ENCODE data around the gene LAMA5.

The LAMA5 gene

GRCh38 chr20:62403331-62403730 is 36.2 kb upstream of the LAMA5 start:
- DNase-seq, result no peak

DNA sequence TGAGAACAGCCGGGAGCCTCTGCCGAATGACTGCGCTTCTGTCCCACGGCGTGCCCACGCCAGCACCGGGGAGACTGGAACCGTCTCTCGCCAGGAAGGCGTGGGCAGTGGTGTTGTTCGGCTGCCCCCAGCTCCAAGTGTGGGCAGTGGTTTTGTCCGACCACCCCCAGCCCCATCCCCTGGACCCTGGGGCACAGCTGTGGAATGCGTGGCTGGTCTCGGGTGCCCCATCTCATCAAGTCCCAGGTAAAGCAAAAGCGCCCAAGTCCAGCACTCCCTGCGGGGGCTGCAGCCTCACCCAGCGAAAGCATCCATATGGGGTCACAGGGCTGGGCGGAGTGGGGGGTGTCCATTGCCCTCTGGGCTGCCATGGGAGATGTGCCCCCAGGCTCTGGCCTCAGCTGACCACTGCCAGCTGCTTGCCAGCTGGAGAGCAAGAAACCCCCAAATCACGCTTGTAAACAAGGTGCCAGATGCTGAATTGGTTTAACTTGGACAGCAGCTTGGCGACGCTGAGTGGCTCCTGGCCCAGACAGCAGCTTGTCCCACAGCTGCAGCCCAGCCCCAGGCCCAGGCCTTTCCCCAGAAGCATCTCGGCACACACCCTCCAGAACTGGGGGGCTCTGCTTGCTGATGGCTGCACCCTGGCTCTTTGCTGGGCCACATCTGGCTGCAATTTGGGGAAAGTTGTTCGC is 35.5 kb upstream of the LAMA5 start:
- no peak for DNase-seq

DNA sequence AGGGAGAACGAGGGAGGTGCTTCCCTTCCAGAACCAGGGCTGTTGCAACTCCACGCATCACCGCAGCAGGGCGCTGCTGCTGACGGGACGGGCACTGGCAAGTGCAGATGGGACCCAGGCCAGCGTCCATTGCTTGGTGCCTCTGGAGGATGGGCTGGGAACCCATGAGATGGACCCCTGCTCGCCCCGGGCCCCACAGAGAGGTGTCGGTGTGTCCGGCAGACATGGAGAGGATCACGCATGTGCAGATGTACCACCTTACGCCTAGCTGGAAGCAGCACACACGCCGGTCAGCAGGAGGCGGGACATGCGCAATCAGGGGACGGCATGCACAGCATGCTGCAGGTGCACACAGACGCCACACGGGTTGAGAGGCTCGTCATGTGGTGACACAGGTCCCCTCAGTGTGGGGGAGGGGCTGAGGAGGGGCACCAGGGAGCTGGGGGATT is 34.2 kb upstream of the LAMA5 start:
- no peak for DNase-seq

- no peak for DNase-seq
These were observed 33.4 kb upstream of the LAMA5 start for GRCh38 chr20:62400541-62400940.

GRCh38 chr20:62400021-62400420 is 32.9 kb upstream of the LAMA5 start:
- DNase-seq, result no peak

GRCh38 chr20:62398120-62398821 is 31.2 kb upstream of the LAMA5 start:
- no peak for DNase-seq

DNA sequence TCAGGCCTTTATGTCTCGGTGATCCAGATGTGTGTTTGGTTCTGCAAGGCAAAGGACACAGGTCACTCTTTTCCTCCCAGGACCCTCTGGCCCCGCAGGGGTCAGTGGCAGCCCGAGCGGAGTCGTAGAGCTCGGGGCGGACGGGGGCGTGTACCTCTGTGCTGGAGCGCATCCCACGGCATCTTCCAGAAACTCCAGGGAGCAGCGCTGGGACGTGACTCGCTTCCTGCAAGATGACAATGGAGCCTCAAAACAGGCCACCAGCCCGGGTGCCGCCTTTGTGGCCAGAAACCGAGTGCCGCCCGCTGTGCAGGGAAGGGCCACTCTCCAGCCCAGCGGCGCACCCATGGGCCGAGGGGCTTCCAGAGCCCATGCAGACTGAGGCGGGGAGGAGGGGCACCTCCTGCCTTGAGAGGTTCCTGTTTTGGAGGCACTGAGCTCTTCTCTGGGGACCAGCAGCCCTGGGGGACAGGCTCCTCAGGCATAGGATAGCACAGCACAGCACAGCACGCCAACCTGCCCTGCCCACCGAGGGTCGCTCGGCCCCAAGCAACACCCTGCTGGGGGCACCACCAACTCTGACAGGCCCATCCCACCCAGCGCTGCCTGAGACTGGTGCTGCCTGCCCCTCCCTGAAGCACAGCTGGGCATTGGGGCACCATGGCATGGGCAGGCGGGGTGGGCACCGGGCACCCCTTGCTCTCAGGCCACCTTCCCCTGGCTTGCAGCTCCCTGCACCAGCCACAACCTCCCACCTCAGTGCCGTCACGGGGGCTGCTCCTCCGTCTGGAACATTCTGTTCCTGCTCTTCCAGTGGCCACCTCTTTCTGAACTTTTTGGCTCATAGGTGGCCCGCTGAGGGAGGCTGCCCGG is 29.5 kb upstream of the LAMA5 start:
- DNase-seq, result no peak

DNA sequence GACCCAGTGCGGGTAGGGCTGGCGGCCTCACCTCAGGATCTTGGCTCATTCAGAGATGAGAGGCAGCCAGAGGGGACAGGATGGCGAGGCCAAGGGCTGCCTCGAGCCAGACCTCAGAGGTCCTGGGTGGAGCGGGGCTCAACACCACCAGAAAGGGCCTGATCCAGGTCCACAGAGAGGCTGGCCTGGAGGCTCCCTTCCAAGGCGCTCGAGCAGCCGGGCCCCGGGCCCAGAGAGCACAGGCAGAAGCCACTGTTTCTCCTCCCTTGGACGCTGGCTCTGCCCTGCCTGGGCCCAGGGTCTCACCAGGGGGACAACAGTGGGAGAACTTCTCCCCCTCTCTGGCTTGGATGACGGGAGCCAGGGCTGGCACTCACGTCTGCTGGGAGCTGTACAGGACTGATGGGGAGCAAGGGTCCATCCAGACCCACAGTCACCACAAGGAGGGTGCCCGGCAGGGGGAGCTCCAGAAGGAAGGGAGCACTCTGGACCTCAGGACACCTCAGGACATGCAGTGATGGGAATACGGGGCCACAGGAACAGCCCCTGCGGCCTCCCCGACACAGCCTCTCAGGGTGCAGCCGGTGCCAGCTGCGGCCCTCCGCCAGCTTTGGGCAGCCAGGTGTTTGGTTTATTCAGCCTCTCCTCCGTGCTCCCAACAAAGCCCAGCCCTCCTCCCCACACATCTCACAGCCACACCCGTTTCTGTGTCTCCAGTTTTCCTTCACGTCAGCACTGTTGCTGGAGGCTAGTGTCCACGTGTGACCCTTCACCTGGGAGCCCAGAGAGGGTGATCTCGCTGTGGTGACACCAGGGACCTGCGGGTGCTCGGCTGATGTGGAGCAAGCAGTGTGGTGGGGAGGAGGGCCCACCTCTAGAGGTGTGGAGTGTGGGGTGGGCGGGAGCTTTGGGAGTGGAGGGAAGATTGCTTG is 28.5 kb upstream of the LAMA5 start:
- no peak for DNase-seq

DNA sequence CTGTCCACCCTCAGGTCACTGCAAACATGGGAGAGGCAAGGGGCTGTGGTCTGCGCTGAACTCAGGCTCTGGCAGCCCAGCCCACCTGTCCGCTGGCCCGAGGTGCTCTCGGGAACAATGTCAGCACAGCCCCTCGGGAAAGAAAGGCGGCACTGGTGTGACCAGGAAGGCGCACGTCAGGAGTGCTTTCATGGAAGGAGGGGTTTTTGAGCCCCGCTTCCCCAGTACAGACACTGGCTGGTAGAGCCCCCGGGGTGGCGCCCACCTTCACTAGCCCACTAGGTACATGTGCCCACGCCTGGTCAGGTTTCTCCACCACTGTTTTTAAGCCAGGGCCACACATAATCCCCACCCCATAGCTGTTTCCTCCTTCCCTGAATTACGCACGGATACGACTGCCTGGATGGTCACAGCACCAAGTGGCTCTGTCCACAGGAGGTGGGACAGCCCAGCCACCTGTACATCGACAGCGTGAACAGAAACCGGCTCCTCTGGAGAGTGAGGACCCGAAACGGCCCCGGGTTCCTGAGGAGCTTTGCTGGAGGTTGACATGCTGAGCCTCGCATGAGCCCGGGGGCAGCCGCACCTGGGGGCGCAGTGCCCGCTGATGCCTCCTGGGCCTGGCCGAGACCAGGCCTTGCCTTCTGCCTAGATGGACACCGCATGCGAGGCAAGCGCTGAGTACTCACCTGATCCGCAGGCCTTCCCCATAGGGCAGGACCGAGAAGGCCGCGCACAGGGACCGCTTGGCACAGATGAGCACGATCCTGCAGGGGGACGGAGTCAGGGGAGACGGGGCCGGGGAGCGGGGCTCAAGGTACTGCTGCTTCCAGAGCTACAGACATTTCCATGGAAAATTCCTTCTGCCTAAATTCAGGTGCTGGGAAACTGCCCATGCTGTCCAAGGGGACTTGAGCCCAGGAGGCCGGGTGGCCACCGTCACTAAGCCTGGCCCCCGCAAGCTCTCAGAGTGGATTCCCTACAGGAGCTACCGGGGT is 27.4 kb upstream of the LAMA5 start:
- DNase-seq, result no peak

DNA sequence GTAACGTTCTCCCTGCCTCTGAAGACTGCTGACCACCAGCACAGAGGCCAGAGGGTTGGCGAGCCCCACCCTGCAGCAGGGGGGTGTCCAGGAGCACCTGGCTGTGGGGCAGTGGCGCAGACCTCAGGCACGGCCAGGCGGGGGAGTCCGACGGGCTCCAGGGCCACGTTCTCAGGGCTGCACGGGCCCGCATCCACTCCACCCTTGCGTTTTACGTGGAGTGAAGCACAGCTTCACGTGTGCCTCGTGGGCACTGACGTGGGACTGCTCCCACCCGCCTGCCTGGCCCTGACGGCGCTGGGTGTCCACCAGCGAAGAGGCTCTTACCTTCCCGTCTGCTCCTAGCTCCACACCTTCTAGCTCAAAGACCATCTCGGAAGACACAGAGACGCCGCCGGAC is 26.7 kb upstream of the LAMA5 start:
- no peak for DNase-seq

DNA sequence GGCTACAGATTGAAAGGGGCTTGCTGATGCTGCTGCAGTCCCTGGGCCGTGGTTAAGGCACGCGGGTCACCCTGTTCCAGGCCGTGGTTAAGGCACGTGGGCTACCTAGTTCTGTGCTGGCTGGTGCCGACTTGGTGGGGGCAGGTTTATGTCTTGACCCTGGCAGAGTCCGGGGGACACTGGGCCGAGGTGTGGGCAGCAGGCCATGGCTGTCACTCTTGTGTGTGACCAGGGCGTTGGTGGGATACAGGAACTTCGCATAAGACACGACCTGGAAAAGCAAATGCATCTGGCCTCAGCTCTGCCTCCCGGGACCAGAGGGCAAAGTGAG is 26.2 kb upstream of the LAMA5 start:
- no peak for DNase-seq

DNA sequence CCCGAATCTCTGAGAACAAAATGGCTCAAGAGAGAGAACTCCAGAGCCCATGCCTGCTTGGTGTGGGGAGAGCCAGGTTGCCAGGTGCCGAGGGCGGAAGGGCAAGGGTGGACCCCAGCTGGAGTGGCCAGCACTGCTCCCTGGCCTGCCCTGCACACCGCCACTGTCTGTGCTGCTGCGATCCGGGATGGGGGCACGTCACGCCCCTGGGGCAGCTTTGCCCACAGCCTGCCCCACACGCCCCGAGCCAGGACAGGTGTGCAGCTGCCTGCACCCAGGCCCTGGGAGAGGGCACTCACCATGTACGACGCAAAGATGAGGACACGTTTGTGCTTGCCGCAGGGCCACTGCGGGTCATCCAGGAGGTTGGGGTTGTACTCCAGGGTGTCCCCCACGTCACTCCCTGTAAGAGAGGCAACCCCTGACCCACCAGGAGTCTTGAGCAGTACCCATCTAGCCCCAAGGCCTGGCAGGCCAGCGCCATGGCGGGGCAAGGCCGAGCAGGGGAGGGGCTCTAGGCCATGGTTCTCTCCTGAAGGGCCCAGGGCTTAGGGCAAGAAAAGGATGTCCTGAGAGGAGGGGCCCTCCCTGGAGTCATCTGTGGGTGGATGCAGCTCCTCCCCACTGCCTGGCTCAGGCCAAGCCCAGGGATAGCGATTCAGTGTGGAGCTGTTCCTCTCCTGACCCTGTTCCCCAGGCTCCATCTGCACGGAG is 25.7 kb upstream of the LAMA5 start:
- DNase-seq, result no peak

DNA sequence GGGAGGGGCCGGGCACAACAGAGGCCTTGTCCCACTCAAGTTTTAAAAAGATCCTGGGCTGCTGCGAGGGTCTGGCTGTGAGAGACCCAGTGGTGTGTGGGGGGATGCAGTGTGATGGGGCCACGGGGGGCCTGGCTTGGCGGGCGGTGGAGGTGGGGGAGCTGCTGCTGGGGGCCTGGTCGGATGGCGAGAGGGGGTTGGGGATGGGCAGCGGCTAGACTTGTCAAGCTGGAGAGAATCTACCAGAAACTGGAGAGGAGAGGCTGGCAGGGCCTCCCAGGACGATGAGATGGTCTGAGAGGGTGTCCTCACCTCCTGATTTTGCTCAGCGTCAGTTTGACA is 24.9 kb upstream of the LAMA5 start:
- DNase-seq, result no peak

DNA sequence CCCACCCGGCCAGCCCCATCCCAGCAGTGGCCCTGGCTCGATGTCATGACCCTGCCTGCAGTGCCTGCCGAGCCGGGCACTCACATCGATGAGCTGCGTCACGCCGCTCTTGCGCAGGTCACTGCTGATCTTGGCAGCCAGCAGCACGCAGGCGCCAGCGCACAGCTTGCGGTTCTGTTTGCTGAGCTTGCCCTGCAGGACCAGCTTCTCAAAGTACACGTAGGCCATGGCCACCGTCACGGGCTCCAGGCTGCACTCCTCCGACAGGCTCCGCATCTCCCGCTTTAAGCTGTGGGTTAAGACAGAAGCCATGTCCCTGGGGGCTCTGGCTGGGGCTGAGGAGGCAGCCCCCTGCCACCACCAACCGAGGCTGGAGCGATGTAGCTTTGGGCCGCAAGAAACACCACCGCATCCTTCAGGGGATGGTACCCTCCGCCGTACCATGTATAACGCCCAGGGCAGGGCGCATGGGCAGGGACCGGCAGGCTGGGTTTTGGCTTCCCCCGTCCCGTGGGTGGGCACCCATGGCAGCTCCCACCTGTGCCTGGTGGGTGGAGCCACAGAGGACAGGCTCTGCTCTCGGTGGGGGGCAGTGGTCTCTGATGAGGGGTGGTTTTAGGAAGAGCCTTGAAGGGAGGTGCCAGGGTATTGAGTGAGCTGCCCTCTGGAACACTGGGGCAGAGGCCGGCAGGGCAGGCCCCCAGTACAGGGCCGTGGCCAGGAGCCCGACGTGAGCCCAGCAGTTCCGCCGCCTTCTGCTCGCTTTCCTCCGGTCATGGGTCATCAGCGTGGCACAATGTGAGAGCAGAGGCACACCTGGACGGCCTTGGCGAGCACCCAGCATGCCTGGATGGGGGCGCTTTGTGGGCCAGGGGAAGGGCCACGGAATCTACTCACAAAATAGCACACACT is 24.3 kb upstream of the LAMA5 start:
- DNase-seq, result no peak

DNA sequence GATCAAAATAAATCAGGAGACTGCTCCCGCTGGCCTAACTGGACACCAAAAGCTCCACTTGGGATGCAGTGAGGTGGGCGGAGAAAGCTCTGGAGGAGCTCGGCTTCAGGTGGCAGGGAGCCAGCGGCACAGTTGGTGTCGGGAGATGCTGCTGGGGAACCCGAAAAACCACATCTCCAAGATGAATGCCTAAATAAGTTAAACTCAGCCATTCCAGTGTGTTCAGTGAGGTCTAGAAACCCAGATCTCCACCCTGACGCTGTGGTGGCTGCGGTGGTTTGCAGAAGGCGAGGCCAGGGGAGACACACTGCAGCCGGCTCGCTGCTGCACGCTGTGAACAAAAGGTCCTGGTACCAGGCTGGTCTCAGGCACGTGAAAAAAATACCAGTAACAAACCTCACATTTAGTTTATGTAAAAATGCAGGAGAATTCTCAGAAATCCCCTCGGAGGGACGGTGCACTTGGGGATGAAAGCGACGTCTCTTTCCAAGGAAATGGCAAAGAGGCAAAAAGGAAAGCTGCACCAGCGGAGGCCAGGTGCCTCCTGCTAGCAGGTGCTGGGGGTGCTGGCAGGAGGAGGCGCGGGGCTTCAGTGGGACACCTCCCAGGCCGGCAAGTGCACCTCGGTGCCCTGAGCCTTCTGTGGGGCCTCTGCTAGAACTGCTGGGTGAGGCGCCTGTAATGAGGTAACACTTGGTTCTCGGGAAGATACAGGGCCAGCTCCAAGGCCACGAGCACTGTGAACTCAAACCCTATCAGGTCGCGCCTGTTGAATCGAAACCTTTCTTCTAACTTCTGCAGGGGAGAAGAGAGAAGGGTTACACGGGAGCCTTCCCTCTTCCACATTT is 23.4 kb upstream of the LAMA5 start:
- no peak for DNase-seq

GRCh38 chr20:62389601-62390087 is 22.5 kb upstream of the LAMA5 start:
- no peak for DNase-seq

DNA sequence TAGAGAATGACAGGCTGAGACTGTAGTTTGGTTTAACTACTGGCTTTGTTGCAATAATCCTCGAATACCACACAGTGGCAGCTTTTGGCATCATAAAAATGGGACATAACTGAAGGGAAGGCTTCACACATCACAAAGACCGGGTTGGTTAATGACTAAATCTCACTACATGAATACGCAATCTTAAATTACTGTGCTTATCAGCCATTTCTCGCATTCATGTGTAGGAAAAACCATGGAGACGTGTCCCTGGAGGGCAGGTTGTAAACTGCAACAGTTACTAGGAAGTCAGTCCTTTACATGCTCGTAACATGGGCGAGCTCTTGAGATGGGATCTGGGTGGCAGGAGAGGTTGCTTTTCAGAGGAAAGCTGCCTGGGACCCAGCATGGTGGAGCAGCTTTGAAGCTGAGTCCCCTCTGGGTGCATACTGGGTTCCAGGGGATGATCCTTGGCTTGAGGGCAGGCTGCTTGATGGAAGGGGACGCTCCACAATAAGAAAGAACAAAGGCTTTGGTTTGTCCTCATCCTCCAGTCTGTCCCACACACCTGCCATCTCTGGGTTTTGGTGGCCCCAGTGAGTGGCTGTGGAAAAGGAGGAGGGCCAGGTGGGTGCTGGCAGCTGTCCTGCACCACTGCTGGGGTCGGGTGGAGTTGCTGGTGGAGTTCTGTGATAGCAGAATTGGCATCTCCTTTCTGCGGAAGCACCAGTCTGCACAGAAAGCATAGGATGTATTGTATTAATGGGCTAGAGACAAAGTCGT is 21.9 kb upstream of the LAMA5 start:
- DNase-seq, result no peak
